ENCODE data around the gene CTTNBP2NL.

Gene CTTNBP2NL

GRCh38 chr1:112402682-112403643 lies 6.9 kb downstream of the CTTNBP2NL start:
- DNase-seq (ENCODE audit: low read depth), result no peak
- H3K4me3 ChIP-seq (ENCODE audit: low read depth, low read length), result no peak overlapping the region
- no peak for TF ChIP-seq CTCF (IDR thresholded peaks at IDR 0.05; ENCODE audit: insufficient read depth, low read depth, low read length, missing control alignments)

GRCh38 chr1:112406771-112407170 lies 10.8 kb downstream of the CTTNBP2NL start:
- no peak for TF ChIP-seq CTCF (IDR thresholded peaks at IDR 0.05; ENCODE audit: insufficient read depth, low read depth, low read length, missing control alignments)
- no peak overlapping the region for H3K4me3 ChIP-seq (ENCODE audit: low read depth, low read length)
- no peak for DNase-seq (ENCODE audit: low read depth)

- DNase-seq (ENCODE audit: low read depth), result no peak
These were observed 13.4 kb downstream of the CTTNBP2NL start for GRCh38 chr1:112409414-112409813.

GRCh38 chr1:112410673-112411072 lies 14.7 kb downstream of the CTTNBP2NL start:
- no peak for DNase-seq (ENCODE audit: low read depth)
- H3K4me3 ChIP-seq (ENCODE audit: low read depth, low read length), result no peak overlapping the region
- no peak for TF ChIP-seq CTCF (IDR thresholded peaks at IDR 0.05; ENCODE audit: insufficient read depth, low read depth, low read length, missing control alignments)

More at GRCh38 chr1:112409414-112409813, 13.4 kb downstream of the CTTNBP2NL start:
- no peak overlapping the region for H3K4me3 ChIP-seq (ENCODE audit: low read depth, low read length)
- no peak for TF ChIP-seq CTCF (IDR thresholded peaks at IDR 0.05; ENCODE audit: insufficient read depth, low read depth, low read length, missing control alignments)

- TF ChIP-seq CTCF (IDR thresholded peaks at IDR 0.05; ENCODE audit: insufficient read depth, low read depth, low read length, missing control alignments), result no peak
- no peak for DNase-seq (ENCODE audit: low read depth)
- H3K4me3 ChIP-seq (ENCODE audit: low read depth, low read length), result no peak overlapping the region
These were observed 21.3 kb downstream of the CTTNBP2NL start for GRCh38 chr1:112417271-112417670.

- no peak for TF ChIP-seq CTCF (IDR thresholded peaks at IDR 0.05; ENCODE audit: insufficient read depth, low read depth, low read length, missing control alignments)
- no peak for DNase-seq (ENCODE audit: low read depth)
- H3K4me3 ChIP-seq (ENCODE audit: low read depth, low read length), result no peak overlapping the region
These were observed 22.3 kb downstream of the CTTNBP2NL start for GRCh38 chr1:112418099-112418892.

All from GM12865 (cell line).